Muscle layer of colon (tissue), 2 donors: Measurements from ENCODE around the gene RAD51B.

Experiments used
- H3K27ac ChIP-seq: one replicate; pipeline ENCODE4 v1.7.0; 2013; ENCODE audit warnings: low read depth, mild to moderate bottlenecking, low read length, moderate library complexity
- H3K27me3 ChIP-seq, 2 donors: one replicate each; pipeline ENCODE4 v1.7.0; 2013; ENCODE audit warnings: low read length in 2 of 2, mild to moderate bottlenecking in 2 of 2; ENCODE audit not compliant: insufficient read depth in 2 of 2, control insufficient read depth in 1 of 2
- H3K36me3 ChIP-seq: one replicate; pipeline ENCODE4 v1.7.0; 2013; ENCODE audit warnings: mild to moderate bottlenecking, low read length; ENCODE audit not compliant: insufficient read depth
- H3K4me1 ChIP-seq: one replicate; pipeline ENCODE4 v1.7.0; 2013; ENCODE audit warnings: mild to moderate bottlenecking, low read length; ENCODE audit not compliant: insufficient read depth
- H3K4me3 ChIP-seq, 2 donors: one replicate each; pipeline ENCODE4 v1.7.0; 2013; ENCODE audit warnings: low read length in 2 of 2, low read depth in 1 of 2, mild to moderate bottlenecking in 1 of 2, moderate library complexity in 1 of 2
- H3K9ac ChIP-seq: one replicate; pipeline ENCODE4 v1.7.0; 2013; ENCODE audit warnings: low read length
- H3K9me3 ChIP-seq: one replicate; pipeline ENCODE4 v1.7.0; 2013; ENCODE audit warnings: mild to moderate bottlenecking, low read length
- donor health status: abdominal sarcoma.
- donor health status: Adenocarcinoma of cecum.

The RAD51B gene

GRCh38 chr14:68346556-68347343, 527.2 kb downstream of the RAD51B start:
- Histone ChIP-seq H3K9me3 (no peaks in the 10 kb centered on the region), H3K36me3 (no peaks in the 10 kb centered on the region), H3K4me1 (peaks cover 27% of the 10 kb centered on the region), H3K4me3 (no peak overlapping the region), H3K27ac (no peak overlapping the region), H3K27me3 (no peaks in the 10 kb centered on the region), H3K9ac (no peak overlapping the region)

- peak overlapping the region; percentile 4 for H3K27ac ChIP-seq
- H3K36me3 ChIP-seq = no peaks in the 10 kb centered on the region
- no peaks in the 10 kb centered on the region for H3K27me3 ChIP-seq
- no peaks in the 10 kb centered on the region for H3K9me3 ChIP-seq
- no peak overlapping the region for H3K9ac ChIP-seq
- H3K4me3 ChIP-seq = no peak overlapping the region
- H3K4me1 ChIP-seq = peaks cover 24% of the 10 kb centered on the region
Measured at GRCh38 chr14:68349900-68350629, 530.5 kb downstream of the RAD51B start.

GRCh38 chr14:68355415-68355814, 535.8 kb downstream of the RAD51B start:
- H3K27me3 ChIP-seq = no peaks in the 10 kb centered on the region
- H3K4me1 ChIP-seq = peaks cover 16% of the 10 kb centered on the region
- no peak overlapping the region for H3K9ac ChIP-seq
- H3K27ac ChIP-seq = no peak overlapping the region
- H3K36me3 ChIP-seq = no peaks in the 10 kb centered on the region
- no peaks in the 10 kb centered on the region for H3K9me3 ChIP-seq
- no peak overlapping the region for H3K4me3 ChIP-seq

- Histone ChIP-seq H3K9ac (no peak overlapping the region), H3K36me3 (no peaks in the 10 kb centered on the region), H3K9me3 (no peaks in the 10 kb centered on the region), H3K27me3 (no peaks in the 10 kb centered on the region), H3K4me1 (peaks cover 19% of the 10 kb centered on the region), H3K4me3 (no peak overlapping the region), H3K27ac (no peak overlapping the region)
Measured at GRCh38 chr14:68357777-68358176, 538.2 kb downstream of the RAD51B start.

GRCh38 chr14:68358500-68358899, 538.9 kb downstream of the RAD51B start:
- H3K27ac ChIP-seq = no peak overlapping the region
- no peaks in the 10 kb centered on the region for H3K9me3 ChIP-seq
- H3K27me3 ChIP-seq = no peaks in the 10 kb centered on the region
- H3K4me3 ChIP-seq = no peak overlapping the region
- peaks cover 19% of the 10 kb centered on the region for H3K4me1 ChIP-seq
- H3K9ac ChIP-seq = no peak overlapping the region
- H3K36me3 ChIP-seq = no peaks in the 10 kb centered on the region

GRCh38 chr14:68359022-68359836, 539.6 kb downstream of the RAD51B start:
- H3K9ac ChIP-seq = no peak overlapping the region
- no peaks in the 10 kb centered on the region for H3K9me3 ChIP-seq
- H3K27me3 ChIP-seq = no peaks in the 10 kb centered on the region
- H3K4me3 ChIP-seq = no peak overlapping the region
- peak overlapping the region; percentile 62 for H3K27ac ChIP-seq
- no peaks in the 10 kb centered on the region for H3K36me3 ChIP-seq
- peaks cover 22% of the 10 kb centered on the region for H3K4me1 ChIP-seq

- Histone ChIP-seq H3K4me3 (no peak overlapping the region), H3K4me1 (peaks cover 28% of the 10 kb centered on the region), H3K9me3 (no peaks in the 10 kb centered on the region), H3K9ac (no peak overlapping the region), H3K27me3 (no peaks in the 10 kb centered on the region), H3K36me3 (no peaks in the 10 kb centered on the region), H3K27ac (peak overlapping the region; percentile 62)
Measured at GRCh38 chr14:68359837-68360552, 540.4 kb downstream of the RAD51B start.

- no peaks in the 10 kb centered on the region for H3K36me3 ChIP-seq
- H3K9me3 ChIP-seq = no peaks in the 10 kb centered on the region
- H3K4me3 ChIP-seq = no peak overlapping the region
- H3K27ac ChIP-seq = no peak overlapping the region
- H3K9ac ChIP-seq = no peak overlapping the region
- H3K4me1 ChIP-seq = peaks cover 39% of the 10 kb centered on the region
- H3K27me3 ChIP-seq = no peaks in the 10 kb centered on the region
Measured at GRCh38 chr14:68361231-68361630, 541.7 kb downstream of the RAD51B start.

GRCh38 chr14:68362846-68363245, 543.3 kb downstream of the RAD51B start:
- Histone ChIP-seq H3K27ac (no peak overlapping the region), H3K9me3 (no peaks in the 10 kb centered on the region), H3K36me3 (no peaks in the 10 kb centered on the region), H3K4me1 (peaks cover 46% of the 10 kb centered on the region), H3K4me3 (no peak overlapping the region), H3K27me3 (no peaks in the 10 kb centered on the region), H3K9ac (no peak overlapping the region)

GRCh38 chr14:68363466-68363842, 543.9 kb downstream of the RAD51B start:
- H3K27ac ChIP-seq = peak overlapping the region; percentile 89
- peaks cover 47% of the 10 kb centered on the region for H3K4me1 ChIP-seq
- H3K36me3 ChIP-seq = no peaks in the 10 kb centered on the region
- no peak overlapping the region for H3K4me3 ChIP-seq
- no peaks in the 10 kb centered on the region for H3K27me3 ChIP-seq
- H3K9ac ChIP-seq = no peak overlapping the region
- no peaks in the 10 kb centered on the region for H3K9me3 ChIP-seq
